ENCODE results near the gene HIP1R.
"Not testable (repeated sequence)": the region's sequence is repeated elsewhere in the genome, so short reads cannot be mapped to it uniquely, and the experiment has no call there.

DNA sequence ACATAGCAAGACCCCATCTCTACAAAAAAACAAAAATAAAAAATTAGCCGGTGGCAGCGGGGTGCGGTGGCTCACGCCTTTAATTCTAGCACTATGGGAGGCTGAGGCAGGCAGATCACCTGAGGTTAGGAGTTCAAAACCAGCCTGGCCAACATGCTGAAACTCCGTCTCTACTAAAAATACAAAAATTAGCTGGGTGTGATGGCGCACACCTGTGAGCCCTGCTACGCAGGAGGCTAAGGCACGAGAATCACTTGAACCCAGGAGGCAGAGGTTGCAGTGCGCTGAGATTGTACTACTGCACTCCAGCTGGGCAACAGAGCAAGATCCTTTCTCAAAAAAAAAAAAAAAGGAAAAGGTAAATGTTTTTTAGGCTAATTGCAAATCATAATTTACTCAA is 57.5 kb downstream of the HIP1R start:
- TF ChIP-seq, protein P1, sequence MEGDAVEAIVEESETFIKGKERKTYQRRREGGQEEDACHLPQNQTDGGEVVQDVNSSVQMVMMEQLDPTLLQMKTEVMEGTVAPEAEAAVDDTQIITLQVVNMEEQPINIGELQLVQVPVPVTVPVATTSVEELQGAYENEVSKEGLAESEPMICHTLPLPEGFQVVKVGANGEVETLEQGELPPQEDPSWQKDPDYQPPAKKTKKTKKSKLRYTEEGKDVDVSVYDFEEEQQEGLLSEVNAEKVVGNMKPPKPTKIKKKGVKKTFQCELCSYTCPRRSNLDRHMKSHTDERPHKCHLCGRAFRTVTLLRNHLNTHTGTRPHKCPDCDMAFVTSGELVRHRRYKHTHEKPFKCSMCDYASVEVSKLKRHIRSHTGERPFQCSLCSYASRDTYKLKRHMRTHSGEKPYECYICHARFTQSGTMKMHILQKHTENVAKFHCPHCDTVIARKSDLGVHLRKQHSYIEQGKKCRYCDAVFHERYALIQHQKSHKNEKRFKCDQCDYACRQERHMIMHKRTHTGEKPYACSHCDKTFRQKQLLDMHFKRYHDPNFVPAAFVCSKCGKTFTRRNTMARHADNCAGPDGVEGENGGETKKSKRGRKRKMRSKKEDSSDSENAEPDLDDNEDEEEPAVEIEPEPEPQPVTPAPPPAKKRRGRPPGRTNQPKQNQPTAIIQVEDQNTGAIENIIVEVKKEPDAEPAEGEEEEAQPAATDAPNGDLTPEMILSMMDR (IDR thresholded peaks at IDR 0.05), result not testable (repeated sequence)
- not testable (repeated sequence) for TF ChIP-seq POLR2A (IDR thresholded peaks at IDR 0.05); POLR2AphosphoS5 (IDR thresholded peaks at IDR 0.05; ENCODE audit: insufficient read depth in 1 of 2, low read depth in 1 of 2)
